T-helper 17 cell (primary cell): ENCODE data around the gene ATP10D. TPM values are rescaled to one million over a fixed set of nuclear protein-coding genes. Genes with fewer than 3 reads are reported as not detected.
"Not testable (repeated sequence)": the region's sequence is repeated elsewhere in the genome, so short reads cannot be mapped to it uniquely, and the experiment has no call there.

Experiments
- ATAC-seq: fragments of 150-1000 bp; cut with Tn5 transposase; 2 replicates; pipeline ENCODE4 v1.10.0; 2021; ENCODE audit warnings: mild to moderate bottlenecking, moderate library complexity
- DNase-seq, 3 donors: peaks; one replicate each; pipeline versions ENCODE4 v3.0.0 to v3.0.0-alpha.2; 2020 to 2021
- H3K9me3 ChIP-seq: one replicate; pipeline ENCODE4 v1.7.0; 2013; ENCODE audit warnings: low read length, mild to moderate bottlenecking; ENCODE audit not compliant: control insufficient read depth, poor library complexity, severe bottlenecking
- H3K27ac Mint-ChIP-seq: one replicate; pipeline ENCODE4 v1.8.0; 2022; ENCODE audit warnings: mild to moderate bottlenecking, moderate library complexity, mixed read lengths
- H3K27me3 Mint-ChIP-seq: one replicate; pipeline ENCODE4 v1.8.0; 2022; ENCODE audit warnings: mixed read lengths
- H3K36me3 Mint-ChIP-seq: one replicate; pipeline ENCODE4 v1.8.0; 2022; ENCODE audit warnings: low read depth, mixed read lengths
- H3K4me1 Mint-ChIP-seq: one replicate; pipeline ENCODE4 v1.8.0; 2022; ENCODE audit warnings: mild to moderate bottlenecking, mixed read lengths
- H3K4me3 Mint-ChIP-seq: one replicate; pipeline ENCODE4 v1.8.0; 2022; ENCODE audit warnings: mild to moderate bottlenecking, moderate library complexity, mixed read lengths
- total RNA-seq, 4 donors: library from RNA in 2 of 4; stranded (reverse) in 2 of 4; gene quantifications; one replicate each; pipeline ENCODE4 v1.2.3 and lab custom pipeline; 2022 to 2026

The ATP10D gene
- total RNA-seq, 2 donors from 2014 or later = 1.7 to 4.1 TPM

DNA sequence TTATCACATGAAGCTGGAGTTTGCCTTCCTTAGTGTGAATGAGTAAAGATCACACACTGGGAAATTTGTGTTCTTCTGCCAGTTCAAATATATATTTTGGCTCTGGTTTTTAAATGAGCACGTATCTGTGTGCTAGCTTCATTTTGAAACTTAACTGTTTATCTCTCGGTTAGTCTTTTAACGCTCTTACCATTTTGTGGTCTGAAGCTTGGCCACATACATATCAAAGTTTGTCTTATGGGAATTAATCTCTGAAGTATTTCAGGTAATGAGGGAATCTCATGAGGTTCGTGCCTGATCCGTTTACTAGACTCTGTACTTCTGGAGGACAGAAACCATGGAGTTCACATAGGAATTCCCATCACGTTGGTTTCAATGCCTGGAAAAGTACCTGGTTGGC lies 13.8 kb downstream of the ATP10D start:
- no peak overlapping the region for H3K4me3 Mint-ChIP-seq
- H3K9me3 ChIP-seq = no peaks in the 10 kb centered on the region
- ATAC-seq (no peak), DNase-seq (no peak)
- no peaks in the 10 kb centered on the region for H3K27me3 Mint-ChIP-seq
- peaks cover 2% of the 10 kb centered on the region for H3K4me1 Mint-ChIP-seq
- no peak overlapping the region for H3K27ac Mint-ChIP-seq
- no peaks in the 10 kb centered on the region for H3K36me3 Mint-ChIP-seq

DNA sequence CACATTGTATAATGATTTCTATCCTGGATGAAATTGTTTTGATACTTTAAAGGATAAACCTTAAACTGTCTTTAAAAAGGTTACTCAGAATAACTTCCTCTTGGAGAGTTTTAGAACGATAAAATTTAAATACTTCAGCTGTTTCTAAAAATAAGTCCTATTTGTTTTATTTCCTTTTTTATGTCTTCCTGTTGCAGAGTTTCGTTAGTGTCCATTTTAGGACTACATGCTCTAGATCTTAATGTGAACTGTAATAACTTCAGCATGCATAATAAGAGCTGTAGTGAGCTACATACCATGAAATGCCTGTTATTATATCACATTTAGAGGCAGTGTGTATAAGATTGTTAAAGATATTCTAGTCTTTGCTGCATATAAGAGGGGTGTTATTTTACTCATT lies 14.6 kb downstream of the ATP10D start:
- Mint-ChIP-seq H3K27me3 (no peaks in the 10 kb centered on the region), H3K27ac (no peak overlapping the region), H3K4me1 (peaks cover 2% of the 10 kb centered on the region), H3K36me3 (no peaks in the 10 kb centered on the region), H3K4me3 (no peak overlapping the region)
- DNase-seq (no peak), ATAC-seq (no peak)
- H3K9me3 ChIP-seq = no peaks in the 10 kb centered on the region

GRCh38 chr4:47500776-47501175 lies 15.7 kb downstream of the ATP10D start:
- Mint-ChIP-seq H3K4me3 (no peak overlapping the region), H3K27me3 (no peaks in the 10 kb centered on the region)

DNA sequence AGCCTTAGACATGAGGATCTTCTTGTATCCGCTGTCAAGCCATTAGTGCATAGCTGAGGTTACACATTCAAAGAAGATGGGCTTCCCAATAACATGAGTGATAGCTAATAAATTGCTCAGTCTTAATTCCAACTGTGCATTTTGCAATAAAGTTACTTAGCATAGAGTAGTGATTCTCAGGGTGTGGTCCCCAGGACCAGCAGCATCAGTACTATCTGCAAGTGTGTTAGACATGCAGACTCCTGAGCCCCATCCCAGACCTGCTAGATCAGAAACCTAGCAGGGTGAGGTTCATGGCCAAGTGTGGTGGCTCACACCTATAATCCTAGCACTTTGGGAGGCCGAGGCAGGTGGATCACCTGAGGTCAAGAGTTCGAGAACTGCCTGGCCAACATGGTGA lies 20.1 kb downstream of the ATP10D start:
- peaks cover 5% of the 10 kb centered on the region for H3K4me1 Mint-ChIP-seq
- ATAC-seq (no peak), DNase-seq (no peak)
- H3K27ac Mint-ChIP-seq = no peak overlapping the region
- H3K27me3 Mint-ChIP-seq = no peaks in the 10 kb centered on the region
- H3K9me3 ChIP-seq = no peaks in the 10 kb centered on the region
- no peaks in the 10 kb centered on the region for H3K36me3 Mint-ChIP-seq
- H3K4me3 Mint-ChIP-seq = no peak overlapping the region

More at GRCh38 chr4:47500776-47501175, 15.7 kb downstream of the ATP10D start:
- H3K27ac Mint-ChIP-seq = no peak overlapping the region
- H3K4me1 Mint-ChIP-seq = peaks cover 2% of the 10 kb centered on the region
- no peaks in the 10 kb centered on the region for H3K36me3 Mint-ChIP-seq
- no peaks in the 10 kb centered on the region for H3K9me3 ChIP-seq
- DNase-seq (no peak), ATAC-seq (no peak)

DNA sequence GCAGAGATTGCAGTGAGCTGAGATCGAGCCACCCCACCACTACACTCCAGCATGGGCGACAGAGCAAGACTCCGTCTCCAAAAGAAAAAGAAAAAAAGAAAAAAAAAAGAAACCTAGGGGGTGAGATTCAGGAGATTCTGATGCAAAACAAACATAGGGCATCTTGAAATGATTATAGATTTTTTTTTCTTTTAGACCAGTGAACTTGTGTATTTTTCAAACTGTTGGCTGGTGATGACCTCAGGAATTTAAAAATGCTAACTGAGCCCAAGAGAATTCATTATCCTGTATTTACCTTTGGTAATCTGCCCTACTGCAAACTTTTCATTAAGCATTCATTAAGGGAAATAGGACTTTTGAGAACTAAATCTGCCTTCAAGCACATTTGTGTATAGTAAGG lies 20.6 kb downstream of the ATP10D start:
- no peak for DNase-seq
- no peaks in the 10 kb centered on the region for H3K9me3 ChIP-seq
- Mint-ChIP-seq H3K27me3 (no peaks in the 10 kb centered on the region), H3K4me1 (peaks cover 9% of the 10 kb centered on the region), H3K27ac (no peak overlapping the region), H3K36me3 (no peaks in the 10 kb centered on the region), H3K4me3 (no peak overlapping the region)
- no peak for ATAC-seq

DNA sequence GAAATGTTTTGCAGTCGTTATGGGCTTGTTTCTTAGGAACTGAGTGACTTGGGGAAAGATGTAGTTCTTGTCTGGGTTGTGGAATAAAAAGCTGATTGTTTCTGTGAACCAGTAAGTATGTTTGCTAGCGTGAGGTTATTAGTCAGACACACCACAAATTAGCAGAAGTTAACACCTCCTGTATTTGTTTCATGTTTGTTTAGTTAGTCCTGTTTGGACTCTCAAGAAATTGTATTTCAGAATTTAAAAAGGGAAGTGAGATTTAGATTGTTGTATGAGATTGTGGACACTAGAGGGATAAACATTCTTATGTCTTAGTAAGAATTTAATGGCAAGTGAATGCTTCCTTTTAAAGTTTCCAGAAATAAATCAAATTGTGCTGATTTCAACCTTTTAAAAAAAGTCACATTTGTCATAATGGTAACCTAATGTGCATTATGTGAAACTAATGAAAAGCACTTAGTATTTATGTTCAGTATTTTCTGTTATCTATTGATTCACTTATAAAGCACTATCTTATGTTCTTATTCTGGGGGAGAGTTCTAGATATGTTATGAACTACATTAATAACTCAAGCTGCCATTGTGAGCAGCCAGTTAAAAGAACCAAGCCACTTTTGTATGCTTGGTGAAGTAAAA lies 25.6 kb downstream of the ATP10D start:
- no peak for DNase-seq
- Mint-ChIP-seq H3K27me3 (no peaks in the 10 kb centered on the region), H3K4me3 (no peak overlapping the region), H3K4me1 (peaks cover 12% of the 10 kb centered on the region), H3K27ac (no peak overlapping the region), H3K36me3 (no peaks in the 10 kb centered on the region)
- peak; percentile 41 for ATAC-seq
- no peaks in the 10 kb centered on the region for H3K9me3 ChIP-seq

DNA sequence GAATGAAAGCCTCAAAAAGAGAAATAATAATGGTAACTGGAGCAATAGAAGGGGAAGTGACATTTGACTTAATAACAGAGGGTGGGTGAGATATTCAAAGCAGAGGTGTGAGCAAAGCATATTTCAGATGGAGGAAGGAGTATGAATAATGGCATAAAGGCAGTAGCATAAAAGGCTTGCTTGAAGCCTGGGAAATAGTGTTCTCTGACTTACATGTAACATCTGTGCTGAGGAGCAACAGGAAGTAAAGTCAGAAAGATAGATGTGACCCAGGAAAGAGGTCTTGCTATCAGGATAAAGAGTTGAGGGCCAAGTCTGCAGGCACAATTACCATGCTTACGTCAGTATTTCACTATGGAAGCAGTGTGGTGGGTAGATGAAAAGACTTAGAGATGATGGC lies 28.4 kb downstream of the ATP10D start:
- H3K27me3 Mint-ChIP-seq = no peaks in the 10 kb centered on the region
- H3K27ac Mint-ChIP-seq = no peak overlapping the region
- ATAC-seq (no peak), DNase-seq (no peak)
- peaks cover 12% of the 10 kb centered on the region for H3K4me1 Mint-ChIP-seq
- H3K36me3 Mint-ChIP-seq = no peaks in the 10 kb centered on the region
- no peak overlapping the region for H3K4me3 Mint-ChIP-seq
- no peaks in the 10 kb centered on the region for H3K9me3 ChIP-seq

DNA sequence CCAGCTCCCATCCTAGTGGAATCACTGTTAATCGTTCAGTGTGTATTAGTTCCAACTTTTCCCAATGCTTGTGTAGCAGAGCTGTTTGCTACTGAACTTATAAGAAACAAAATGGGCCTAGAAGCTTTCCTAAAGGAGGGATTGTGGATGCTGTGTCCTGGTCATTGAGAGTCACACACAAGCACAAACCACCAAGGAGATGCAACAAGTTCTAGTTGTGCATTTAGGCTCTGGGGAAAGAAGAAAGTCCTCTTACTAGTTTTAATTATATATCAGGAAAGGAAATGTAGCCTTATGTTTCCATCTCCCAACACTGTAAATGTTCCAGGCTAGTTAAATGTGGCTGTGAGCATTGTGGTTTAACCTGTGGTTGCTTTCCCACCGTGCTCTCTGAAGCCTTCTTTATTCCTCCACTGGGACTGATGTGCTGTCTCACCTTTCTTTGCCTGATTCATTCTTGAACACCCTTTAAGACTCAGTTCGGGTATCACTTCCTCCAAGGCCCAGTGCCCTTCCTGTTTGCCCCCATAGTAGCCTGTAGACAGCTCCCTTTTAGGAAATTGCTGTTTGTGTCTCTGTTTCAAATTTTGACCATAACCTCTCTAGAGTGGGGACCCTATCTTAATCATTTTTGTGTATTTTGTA lies 34.3 kb downstream of the ATP10D start:
- Mint-ChIP-seq H3K4me3 (no peak overlapping the region), H3K27ac (no peak overlapping the region), H3K36me3 (peaks cover 4% of the 10 kb centered on the region), H3K27me3 (no peaks in the 10 kb centered on the region), H3K4me1 (peaks cover 10% of the 10 kb centered on the region)
- H3K9me3 ChIP-seq = no peaks in the 10 kb centered on the region
- no peak for DNase-seq
- no peak for ATAC-seq

GRCh38 chr4:47525154-47525819 lies 40.2 kb downstream of the ATP10D start:
- Mint-ChIP-seq H3K4me3 (no peak overlapping the region), H3K27me3 (no peaks in the 10 kb centered on the region), H3K4me1 (peaks cover 5% of the 10 kb centered on the region), H3K27ac (no peak overlapping the region), H3K36me3 (peaks cover 4% of the 10 kb centered on the region)
- no peaks in the 10 kb centered on the region for H3K9me3 ChIP-seq
- ATAC-seq (no peak), DNase-seq (no peak)

GRCh38 chr4:47526281-47526680 lies 41.2 kb downstream of the ATP10D start:
- H3K27me3 Mint-ChIP-seq = no peaks in the 10 kb centered on the region
- H3K27ac Mint-ChIP-seq = no peak overlapping the region
- H3K36me3 Mint-ChIP-seq = no peaks in the 10 kb centered on the region
- DNase-seq (no peak), ATAC-seq (no peak)
- H3K4me3 Mint-ChIP-seq = no peak overlapping the region
- no peaks in the 10 kb centered on the region for H3K9me3 ChIP-seq
- peaks cover 6% of the 10 kb centered on the region for H3K4me1 Mint-ChIP-seq

GRCh38 chr4:47528646-47529045 lies 43.6 kb downstream of the ATP10D start:
- H3K9me3 ChIP-seq, H3K27ac Mint-ChIP-seq, H3K4me3 Mint-ChIP-seq, H3K27me3 Mint-ChIP-seq, DNase-seq, ATAC-seq, H3K36me3 Mint-ChIP-seq: not testable (repeated sequence)
- peaks cover 24% of the 10 kb centered on the region for H3K4me1 Mint-ChIP-seq

- no peak for DNase-seq
- no peak for ATAC-seq
- no peak overlapping the region for H3K4me3 Mint-ChIP-seq
- H3K9me3 ChIP-seq = no peaks in the 10 kb centered on the region
- H3K36me3 Mint-ChIP-seq = no peaks in the 10 kb centered on the region
- peak overlapping the region; percentile 73 for H3K27ac Mint-ChIP-seq
- no peaks in the 10 kb centered on the region for H3K27me3 Mint-ChIP-seq
- peaks cover 33% of the 10 kb centered on the region for H3K4me1 Mint-ChIP-seq
Observed at GRCh38 chr4:47530801-47531200, 45.7 kb downstream of the ATP10D start.

DNA sequence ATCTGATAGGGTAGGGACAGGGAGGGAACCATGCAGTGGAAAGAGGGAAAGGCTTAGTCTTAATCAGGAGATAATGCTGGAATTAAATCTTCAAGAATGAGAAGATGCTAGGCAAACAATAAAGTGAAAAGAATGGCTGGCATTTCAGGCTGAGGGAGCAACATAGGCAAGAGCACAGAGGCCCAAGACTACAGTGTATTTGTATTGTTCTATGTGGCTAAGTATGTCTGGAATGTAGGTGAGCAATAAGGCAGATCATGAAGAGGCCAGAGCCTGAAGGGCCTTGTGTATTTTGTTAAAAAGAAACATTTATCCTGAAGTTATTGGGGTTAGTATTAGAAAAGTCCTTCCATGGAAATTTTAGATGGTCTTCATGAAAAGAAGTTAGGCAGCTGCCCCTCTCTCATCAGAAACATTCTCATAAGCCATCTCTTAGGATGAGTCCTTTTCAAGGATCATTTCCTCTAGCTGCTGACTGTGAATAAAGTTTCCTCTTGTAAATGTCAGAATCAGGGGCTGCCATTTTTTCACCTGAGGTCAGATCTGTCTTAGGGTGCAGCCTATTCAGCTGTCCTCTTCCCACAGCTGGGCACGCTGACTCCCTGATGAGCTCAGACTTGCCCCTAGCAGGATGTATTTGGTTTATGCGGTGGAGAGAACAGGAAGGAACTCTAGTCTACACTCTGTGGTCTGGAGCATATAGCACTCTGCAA lies 46.3 kb downstream of the ATP10D start:
- ATAC-seq (peak; percentile 98), DNase-seq (peak in 2 of 3 donors; percentile 12 to 14)
- Mint-ChIP-seq H3K27me3 (no peaks in the 10 kb centered on the region), H3K4me1 (peaks cover 31% of the 10 kb centered on the region), H3K36me3 (no peaks in the 10 kb centered on the region), H3K27ac (peak overlapping the region; percentile 73), H3K4me3 (peak overlapping the region; percentile 75)
- no peaks in the 10 kb centered on the region for H3K9me3 ChIP-seq
